B cell (primary cell): Measurements from ENCODE around the gene KATNAL1. TPM values are rescaled to one million over a fixed set of nuclear protein-coding genes. Genes with fewer than 3 reads are reported as not detected.

Experiments used
- ATAC-seq: fragments of 200-7000 bp; cut with Tn5 transposase; one replicate; pipeline ENCODE4 v1.10.0; 2021; ENCODE audit warnings: low read depth, mild to moderate bottlenecking, moderate number of reproducible peaks, moderate library complexity
- CTCF ChIA-PET: fragments of 350-600 bp; sonication (Branson Sonifier 250); formaldehyde crosslinking; loops from one replicate; lab custom pipeline; 2021; ENCODE audit warnings: antibody characterized with exemption, inconsistent platforms; lab: Charles Lee
- POLR2A ChIA-PET: fragments of 350-600 bp; sonication (Branson Sonifier 250); formaldehyde crosslinking; loops from one replicate; lab custom pipeline; 2021; ENCODE audit warnings: antibody characterized with exemption; lab: Charles Lee
- DNase-seq: peaks from one replicate; pipeline ENCODE4 v3.0.0; 2013
- H2AFZ ChIP-seq: 2 replicates; pipeline ENCODE4 v1.6.1; 2012; ENCODE audit warnings: mild to moderate bottlenecking, low read depth, low read length; ENCODE audit not compliant: insufficient read depth, poor library complexity, severe bottlenecking
- H3K27ac ChIP-seq, 2 donors: 1 replicate in 1 of 2; 2 replicates in 1 of 2; pipeline ENCODE4 v1.5.1; 2012 to 2013; ENCODE audit warnings: low read length in 2 of 2, mild to moderate bottlenecking in 2 of 2, moderate library complexity in 1 of 2
- H3K27me3 ChIP-seq, 4 experiments: fragments of 200-600 bp in 1 of 4; sonication (generic) in 1 of 4; replicated peaks in 1 of 4; 1 replicate in 2 of 4; 2 replicates in 2 of 4; pipeline versions ENCODE4 v1.6.1 to v1.7.0; 2013 to 2016; ENCODE audit warnings: low read length in 3 of 4, mild to moderate bottlenecking in 2 of 4, mixed read lengths in 1 of 4, moderate library complexity in 1 of 4; ENCODE audit not compliant: insufficient read depth in 4 of 4, control insufficient read depth in 3 of 4; ENCODE audit errors: control extremely low read depth in 1 of 4
- H3K36me3 ChIP-seq, 2 experiments: replicated peaks in 1 of 2; 1 replicate in 1 of 2; 2 replicates in 1 of 2; pipeline versions ENCODE4 v1.6.1 to v1.7.1; 2013; ENCODE audit warnings: low read length in 1 of 2; ENCODE audit not compliant: insufficient read depth in 2 of 2, control insufficient read depth in 1 of 2; ENCODE audit errors: control extremely low read depth in 1 of 2, extremely low read depth in 1 of 2
- H3K4me1 ChIP-seq, 2 donors: fragments of 200-600 bp in 1 of 2; sonication (generic) in 1 of 2; 1 replicate in 1 of 2; 2 replicates in 1 of 2; pipeline versions ENCODE4 v1.5.1 to v1.6.1; 2013 to 2017; ENCODE audit warnings: low read length in 2 of 2; ENCODE audit not compliant: control insufficient read depth in 2 of 2, insufficient read depth in 2 of 2
- H3K4me2 ChIP-seq: replicated peaks from 2 replicates; pipeline ENCODE3; 2012; ENCODE audit warnings: mild to moderate bottlenecking, low read depth, low read length; ENCODE audit not compliant: poor library complexity, severe bottlenecking
- H3K4me3 ChIP-seq, 5 experiments: fragments of 200-600 bp in 1 of 5; sonication (generic) in 1 of 5; 1 replicate in 3 of 5; 2 replicates in 2 of 5; pipeline versions ENCODE4 v1.5.1 to v1.7.0; 2011 to 2016; ENCODE audit warnings: low read length in 4 of 5, mild to moderate bottlenecking in 4 of 5, low read depth in 2 of 5, control low read depth in 1 of 5, moderate library complexity in 1 of 5; ENCODE audit not compliant: insufficient read depth in 1 of 5; ENCODE audit errors: control extremely low read depth in 1 of 5, extremely low read depth in 1 of 5
- H3K79me2 ChIP-seq: fragments of 200-600 bp; sonication (generic); one replicate; pipeline ENCODE4 v1.6.0; 2016; ENCODE audit warnings: low read length; ENCODE audit not compliant: control insufficient read depth, insufficient read depth
- H3K9ac ChIP-seq: fragments of 200-600 bp; sonication (generic); 2 replicates; pipeline ENCODE4 v1.6.1; 2017; ENCODE audit warnings: mild to moderate bottlenecking, low read length, moderate library complexity
- H3K9me3 ChIP-seq, 3 donors: one replicate each; pipeline versions ENCODE4 v1.6.1 to v1.7.1; 2013; ENCODE audit warnings: low read length in 2 of 3; ENCODE audit not compliant: control insufficient read depth in 2 of 3, insufficient read depth in 1 of 3; ENCODE audit errors: control extremely low read depth in 1 of 3
- H4K20me1 ChIP-seq: 2 replicates; pipeline ENCODE4 v1.6.0; 2012; ENCODE audit warnings: mild to moderate bottlenecking, low read length; ENCODE audit not compliant: insufficient read depth, control insufficient read depth, poor library complexity, severe bottlenecking
- H3K27ac Mint-ChIP-seq: one replicate; pipeline ENCODE4 v1.8.0; 2021; ENCODE audit warnings: mixed read lengths
- H3K27me3 Mint-ChIP-seq: one replicate; pipeline ENCODE4 v1.8.0; 2021; ENCODE audit warnings: mixed read lengths
- H3K4me1 Mint-ChIP-seq: one replicate; pipeline ENCODE4 v1.8.0; 2021; ENCODE audit warnings: mixed read lengths
- H3K4me3 Mint-ChIP-seq: one replicate; pipeline ENCODE4 v1.8.0; 2021; ENCODE audit warnings: mixed read lengths
- H3K9me3 Mint-ChIP-seq: one replicate; pipeline ENCODE4 v1.8.0; 2022; ENCODE audit warnings: mixed read lengths; ENCODE audit not compliant: insufficient read depth
- EZH2 ChIP-seq: IDR thresholded peaks from 2 replicates; pipeline ENCODE4 v1.6.1; 2012; ENCODE audit warnings: borderline replicate concordance, low read depth, mild to moderate bottlenecking, moderate library complexity, low read length; ENCODE audit not compliant: insufficient read depth, poor library complexity, severe bottlenecking
- WGBS: methylation state at CpG from one replicate; pipeline ENCODE4 v1.1.5; 2013; ENCODE audit warnings: missing lambda C conversion rate; ENCODE audit not compliant: insufficient coverage; 5-methylcytosine and 5-hydroxymethylcytosine counted together
- intact Hi-C: fragments of 100-400 bp; cut with micrococcal nuclease; formaldehyde crosslinking; loops from one replicate; pipeline ENCODE4 v1.10.0; 2022
- polyA plus RNA-seq: library from polyadenylated mRNA; depleted of rRNA; stranded (reverse); fragments of >200 nt; gene quantifications from 2 replicates; pipeline ENCODE4 v1.2.3, GENCODE V29; 2012
- total RNA-seq, 2 donors: library from RNA; stranded (reverse); fragments of 120-200 nt in 1 of 2; gene quantifications; 1 replicate in 1 of 2; 2 replicates in 1 of 2; pipeline versions ENCODE4 v1.2.3 to v1.2.4, GENCODE V29; 2013 to 2022
- TF ChIP-seq, protein P1 (sequence below): fragments of 200-600 bp; IDR thresholded peaks from one replicate; pipeline ENCODE4 v1.8.0; 2022; ENCODE audit warnings: antibody characterized with exemption, mild to moderate bottlenecking

The KATNAL1 gene
- total and polyA plus RNA-seq, 2 donors (not counting 1 experiment from before 2014, with no cell fraction given), result 2.7 to 21.9 TPM

GRCh38 chr13:30355839-30356238 is 48.5 kb upstream of the KATNAL1 start:
- Mint-ChIP-seq H3K4me1 (peaks cover 30% of the 10 kb centered on the region), H3K27me3 (no peaks in the 10 kb centered on the region), H3K27ac (no peak overlapping the region), H3K4me3 (peak overlapping the region; percentile 72), H3K9me3 (peaks cover 5% of the 10 kb centered on the region)
- H3K4me1 ChIP-seq, result peaks cover 21 to 32% of the 10 kb centered on the region in 2 donors
- TF ChIP-seq EZH2, result no peak
- TF ChIP-seq, protein P1, sequence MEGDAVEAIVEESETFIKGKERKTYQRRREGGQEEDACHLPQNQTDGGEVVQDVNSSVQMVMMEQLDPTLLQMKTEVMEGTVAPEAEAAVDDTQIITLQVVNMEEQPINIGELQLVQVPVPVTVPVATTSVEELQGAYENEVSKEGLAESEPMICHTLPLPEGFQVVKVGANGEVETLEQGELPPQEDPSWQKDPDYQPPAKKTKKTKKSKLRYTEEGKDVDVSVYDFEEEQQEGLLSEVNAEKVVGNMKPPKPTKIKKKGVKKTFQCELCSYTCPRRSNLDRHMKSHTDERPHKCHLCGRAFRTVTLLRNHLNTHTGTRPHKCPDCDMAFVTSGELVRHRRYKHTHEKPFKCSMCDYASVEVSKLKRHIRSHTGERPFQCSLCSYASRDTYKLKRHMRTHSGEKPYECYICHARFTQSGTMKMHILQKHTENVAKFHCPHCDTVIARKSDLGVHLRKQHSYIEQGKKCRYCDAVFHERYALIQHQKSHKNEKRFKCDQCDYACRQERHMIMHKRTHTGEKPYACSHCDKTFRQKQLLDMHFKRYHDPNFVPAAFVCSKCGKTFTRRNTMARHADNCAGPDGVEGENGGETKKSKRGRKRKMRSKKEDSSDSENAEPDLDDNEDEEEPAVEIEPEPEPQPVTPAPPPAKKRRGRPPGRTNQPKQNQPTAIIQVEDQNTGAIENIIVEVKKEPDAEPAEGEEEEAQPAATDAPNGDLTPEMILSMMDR, result no peak
- CTCF ChIA-PET, result interaction anchor here (0.7 to 5.9 kb wide), 21 partner anchors 8 to 399 kb away, joined by 3 to 39 read pairs (median 4); partner anchors contain the start of gene HMGB1
- POLR2A ChIA-PET, result interaction anchor here (1.2 to 1.8 kb wide), 4 partner anchors 15 to 272 kb away, joined by 3 to 5 read pairs (median 4); partner anchors contain the start of gene UBE2L5
- intact Hi-C loops, result loop anchor here (1.0 to 5.0 kb wide), 9 partner anchors 39 to 447 kb away; partner anchors contain the start of genes KATNAL1 and UBE2L5
- no peaks in the 10 kb centered on the region for H4K20me1 ChIP-seq
- DNase-seq, result no peak
- H3K79me2 ChIP-seq, result no peaks in the 10 kb centered on the region
- no peak overlapping the region for H3K9ac ChIP-seq
- H3K27me3 ChIP-seq, result no peaks in the 10 kb centered on the region
- peak overlapping the region; percentile 50 for H2AFZ ChIP-seq
- WGBS, result 18% methylated on average over 6 of the region's 6 CpGs
- no peaks in the 10 kb centered on the region for H3K36me3 ChIP-seq
- H3K27ac ChIP-seq, result no peak overlapping the region
- peak overlapping the region in 1 of 5 experiments; percentile 12 for H3K4me3 ChIP-seq
- peaks cover 1 to 5% (median 5%) of the 10 kb centered on the region in 3 donors for H3K9me3 ChIP-seq
- peak overlapping the region; percentile 59 for H3K4me2 ChIP-seq
- ATAC-seq, result no peak

- H3K27ac Mint-ChIP-seq, result peak overlapping the region; percentile 60
- Histone ChIP-seq H3K9ac (no peak overlapping the region), H4K20me1 (no peaks in the 10 kb centered on the region), H3K4me3 (peak overlapping the region in 1 of 5 experiments; percentile 12), H3K4me2 (peak overlapping the region; percentile 59), H3K79me2 (no peaks in the 10 kb centered on the region), H3K27ac (no peak overlapping the region), H3K27me3 (no peaks in the 10 kb centered on the region), H3K36me3 (no peaks in the 10 kb centered on the region), H3K4me1 (peaks cover 21 to 32% of the 10 kb centered on the region in 2 donors), H2AFZ (peak overlapping the region; percentile 50), H3K9me3 (peaks cover 1 to 5% (median 5%) of the 10 kb centered on the region in 3 donors)
- CTCF ChIA-PET, result interaction anchor here (0.7 to 5.9 kb wide), 20 partner anchors 9 to 400 kb away, joined by 3 to 39 read pairs (median 4); partner anchors contain the start of gene HMGB1
- ATAC-seq (peak; percentile 96), DNase-seq (peak; percentile 83)
- POLR2A ChIA-PET, result interaction anchor here (1.1 to 1.8 kb wide), 5 partner anchors 16 to 272 kb away, joined by 3 to 5 read pairs (median 4); partner anchors contain the start of gene UBE2L5
- H3K4me1 Mint-ChIP-seq, result peaks cover 30% of the 10 kb centered on the region
- intact Hi-C loops, result loop anchor here (1.0 to 5.0 kb wide), 9 partner anchors 40 to 448 kb away; partner anchors contain the start of genes KATNAL1 and UBE2L5
- peak overlapping the region; percentile 72 for H3K4me3 Mint-ChIP-seq
- TF ChIP-seq, protein P1, result peak; percentile 79
- no peak for TF ChIP-seq EZH2
- no peaks in the 10 kb centered on the region for H3K27me3 Mint-ChIP-seq
- 2% methylated on average over 7 of the region's 7 CpGs for WGBS
- peaks cover 5% of the 10 kb centered on the region for H3K9me3 Mint-ChIP-seq
These were observed 48.0 kb upstream of the KATNAL1 start for GRCh38 chr13:30355384-30355699.
